ENCODE results near the gene CYP4F8.
"Not testable (repeated sequence)": the region's sequence is repeated elsewhere in the genome, so short reads cannot be mapped to it uniquely, and the experiment has no call there.

The CYP4F8 gene

GRCh38 chr19:15672580-15673175 lies 57.7 kb downstream of the CYP4F8 start, which contains the start of gene CYP4F12:
Gene CYP4F12 (plus strand): TSS chr19:15673087. CDS start chr19:15673530, 443 bp downstream.
- Histone ChIP-seq H3K27ac (ENCODE audit: low read depth, low read length) (peak within 1 kb of the TSS; percentile 76), H3K4me3 (ENCODE audit: low read depth in 1 of 2, low read length in 2 of 2) (peak within 1 kb of the TSS in 1 of 2 donors; percentile 12), H3K9ac (ENCODE audit: low read length) (peak within 1 kb of the TSS; percentile 50), H3K9me3 (ENCODE audit: low read length) (no peaks in the 10 kb centered on the region), H3K27me3 (ENCODE audit: control insufficient read depth in 1 of 2, insufficient read depth in 2 of 2, low read length in 2 of 2) (no peaks in the 10 kb centered on the region), H3K36me3 (ENCODE audit: insufficient read depth, low read length) (no peaks in the 10 kb centered on the region), H3K4me1 (ENCODE audit: insufficient read depth, low read length) (peaks cover 16% of the 10 kb centered on the region)

- H3K4me1 ChIP-seq (ENCODE audit: insufficient read depth, low read length) = peaks cover 16% of the 10 kb centered on the region
- peaks cover 3% of the 10 kb centered on the region for H3K36me3 ChIP-seq (ENCODE audit: insufficient read depth, low read length)
- no peaks in the 10 kb centered on the region for H3K9me3 ChIP-seq (ENCODE audit: low read length)
- no peak overlapping the region for H3K9ac ChIP-seq (ENCODE audit: low read length)
- no peaks in the 10 kb centered on the region for H3K27me3 ChIP-seq (ENCODE audit: control insufficient read depth in 1 of 2, insufficient read depth in 2 of 2, low read length in 2 of 2)
- no peak overlapping the region for H3K27ac ChIP-seq (ENCODE audit: low read depth, low read length)
- H3K4me3 ChIP-seq (ENCODE audit: low read depth in 1 of 2, low read length in 2 of 2) = peak overlapping the region in 1 of 2 donors; percentile 12
These were observed 58.2 kb downstream of the CYP4F8 start for GRCh38 chr19:15673176-15673654.

DNA sequence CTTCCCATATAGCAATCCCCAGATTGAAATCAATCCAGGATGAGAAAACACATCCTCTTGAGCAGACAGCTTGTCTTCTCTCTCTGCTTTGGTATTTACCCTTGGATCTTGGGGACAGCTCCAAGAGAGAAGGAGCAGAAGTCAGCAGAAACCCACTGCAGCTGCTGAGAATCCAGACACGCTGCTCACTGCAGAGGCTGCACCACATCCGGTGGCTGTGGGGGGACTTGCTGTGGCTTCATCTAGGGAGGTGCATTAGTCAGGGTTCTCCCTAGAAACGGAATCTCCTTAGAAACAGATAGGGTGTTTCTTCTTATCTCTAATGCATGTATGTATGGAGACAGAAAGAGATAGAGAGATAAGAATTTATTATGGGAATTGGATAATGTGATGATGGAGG lies 60.5 kb downstream of the CYP4F8 start:
- no peak overlapping the region for H3K4me3 ChIP-seq (ENCODE audit: low read depth in 1 of 2, low read length in 2 of 2)
- H3K27ac ChIP-seq (ENCODE audit: low read depth, low read length) = no peak overlapping the region
- peaks cover 24% of the 10 kb centered on the region for H3K36me3 ChIP-seq (ENCODE audit: insufficient read depth, low read length)
- H3K4me1 ChIP-seq (ENCODE audit: insufficient read depth, low read length) = peaks cover 16% of the 10 kb centered on the region
- no peak overlapping the region for H3K9ac ChIP-seq (ENCODE audit: low read length)
- no peaks in the 10 kb centered on the region for H3K9me3 ChIP-seq (ENCODE audit: low read length)
- H3K27me3 ChIP-seq (ENCODE audit: control insufficient read depth in 1 of 2, insufficient read depth in 2 of 2, low read length in 2 of 2) = no peaks in the 10 kb centered on the region

GRCh38 chr19:15679089-15679488 lies 64.1 kb downstream of the CYP4F8 start:
- H3K4me3 ChIP-seq (ENCODE audit: low read depth in 1 of 2, low read length in 2 of 2) = no peak overlapping the region
- no peaks in the 10 kb centered on the region for H3K27me3 ChIP-seq (ENCODE audit: control insufficient read depth in 1 of 2, insufficient read depth in 2 of 2, low read length in 2 of 2)
- no peak overlapping the region for H3K27ac ChIP-seq (ENCODE audit: low read depth, low read length)
- H3K36me3 ChIP-seq (ENCODE audit: insufficient read depth, low read length) = peaks cover 44% of the 10 kb centered on the region
- H3K9me3 ChIP-seq (ENCODE audit: low read length) = no peaks in the 10 kb centered on the region
- no peak overlapping the region for H3K9ac ChIP-seq (ENCODE audit: low read length)
- no peaks in the 10 kb centered on the region for H3K4me1 ChIP-seq (ENCODE audit: insufficient read depth, low read length)

GRCh38 chr19:15679865-15680264 lies 64.8 kb downstream of the CYP4F8 start:
- H3K4me3 ChIP-seq (ENCODE audit: low read depth in 1 of 2, low read length in 2 of 2); H3K9ac ChIP-seq (ENCODE audit: low read length); H3K27me3 ChIP-seq (ENCODE audit: control insufficient read depth in 1 of 2, insufficient read depth in 2 of 2, low read length in 2 of 2); H3K4me1 ChIP-seq (ENCODE audit: insufficient read depth, low read length); H3K9me3 ChIP-seq (ENCODE audit: low read length); H3K27ac ChIP-seq (ENCODE audit: low read depth, low read length): not testable (repeated sequence)
- peaks cover 52% of the 10 kb centered on the region for H3K36me3 ChIP-seq (ENCODE audit: insufficient read depth, low read length)
